Measurements from ENCODE around the gene KIAA1614.

DNA sequence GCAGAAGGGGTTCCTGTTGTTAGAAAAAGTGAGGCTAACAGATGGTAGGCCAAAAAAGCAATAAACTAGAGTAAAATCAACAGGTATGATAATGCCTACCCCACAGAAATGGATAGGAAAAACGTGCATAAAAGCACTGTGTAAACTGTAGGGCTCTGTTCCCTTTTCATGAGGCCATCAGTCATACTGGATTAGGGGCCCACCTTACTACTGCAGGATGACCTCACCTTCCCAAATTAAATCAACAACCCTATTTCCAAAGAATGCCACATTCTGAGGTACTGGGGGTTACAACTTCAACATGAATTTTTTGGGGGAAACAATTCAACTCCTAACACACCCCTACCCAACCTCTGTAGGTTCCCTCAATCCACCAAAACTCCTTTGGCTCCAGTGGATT lies 54.9 kb downstream of the KIAA1614 start:
- TF ChIP-seq CTCF (conservative IDR thresholded peaks at IDR 0.05; ENCODE audit: low read length) (no peak), EZH2phosphoT487 (IDR thresholded peaks at IDR 0.05; ENCODE audit: borderline replicate concordance, low read depth, low read length) (no peak)
